HL-60 (cell line): ENCODE results near the gene SLC5A6.

Experiments used
- SPI1 ChIP-seq: IDR thresholded peaks from 2 replicates; pipeline ENCODE4 v1.6.1; 2012; ENCODE audit warnings: low read depth, mild to moderate bottlenecking, borderline replicate concordance
- TF ChIP-seq, protein P1 (sequence below): IDR thresholded peaks from one replicate; pipeline ENCODE4 v1.5.1; 2011; ENCODE audit warnings: low read length, control low read depth, inconsistent platforms; ENCODE audit not compliant: insufficient read depth
- TF ChIP-seq, protein P2 (sequence below): IDR thresholded peaks from 2 replicates; pipeline ENCODE4 v1.6.1; 2012; ENCODE audit warnings: low read depth; ENCODE audit not compliant: insufficient replicate concordance

DNA sequence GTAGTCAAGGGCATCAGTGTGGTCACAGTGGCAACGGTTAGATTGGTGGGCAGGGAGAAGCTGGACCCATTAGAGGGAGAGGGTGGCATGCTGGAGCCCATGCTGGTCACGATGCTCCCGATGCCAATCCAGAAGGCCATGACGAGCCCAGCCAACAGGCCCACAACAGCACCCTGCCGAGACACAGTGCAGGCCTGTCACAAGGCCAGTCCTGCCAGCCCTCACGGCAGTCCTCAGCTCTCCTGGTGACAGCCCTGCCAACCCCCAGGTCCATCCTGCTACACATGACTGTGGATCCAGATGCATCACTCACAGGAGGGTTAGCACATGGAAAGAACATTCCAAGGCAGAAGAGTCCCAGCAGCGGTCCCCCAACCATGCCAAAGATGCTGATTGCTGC lies 10.4 kb downstream of the SLC5A6 start:
- TF ChIP-seq, protein P1, sequence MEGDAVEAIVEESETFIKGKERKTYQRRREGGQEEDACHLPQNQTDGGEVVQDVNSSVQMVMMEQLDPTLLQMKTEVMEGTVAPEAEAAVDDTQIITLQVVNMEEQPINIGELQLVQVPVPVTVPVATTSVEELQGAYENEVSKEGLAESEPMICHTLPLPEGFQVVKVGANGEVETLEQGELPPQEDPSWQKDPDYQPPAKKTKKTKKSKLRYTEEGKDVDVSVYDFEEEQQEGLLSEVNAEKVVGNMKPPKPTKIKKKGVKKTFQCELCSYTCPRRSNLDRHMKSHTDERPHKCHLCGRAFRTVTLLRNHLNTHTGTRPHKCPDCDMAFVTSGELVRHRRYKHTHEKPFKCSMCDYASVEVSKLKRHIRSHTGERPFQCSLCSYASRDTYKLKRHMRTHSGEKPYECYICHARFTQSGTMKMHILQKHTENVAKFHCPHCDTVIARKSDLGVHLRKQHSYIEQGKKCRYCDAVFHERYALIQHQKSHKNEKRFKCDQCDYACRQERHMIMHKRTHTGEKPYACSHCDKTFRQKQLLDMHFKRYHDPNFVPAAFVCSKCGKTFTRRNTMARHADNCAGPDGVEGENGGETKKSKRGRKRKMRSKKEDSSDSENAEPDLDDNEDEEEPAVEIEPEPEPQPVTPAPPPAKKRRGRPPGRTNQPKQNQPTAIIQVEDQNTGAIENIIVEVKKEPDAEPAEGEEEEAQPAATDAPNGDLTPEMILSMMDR = no peak
- TF ChIP-seq, protein P2, sequence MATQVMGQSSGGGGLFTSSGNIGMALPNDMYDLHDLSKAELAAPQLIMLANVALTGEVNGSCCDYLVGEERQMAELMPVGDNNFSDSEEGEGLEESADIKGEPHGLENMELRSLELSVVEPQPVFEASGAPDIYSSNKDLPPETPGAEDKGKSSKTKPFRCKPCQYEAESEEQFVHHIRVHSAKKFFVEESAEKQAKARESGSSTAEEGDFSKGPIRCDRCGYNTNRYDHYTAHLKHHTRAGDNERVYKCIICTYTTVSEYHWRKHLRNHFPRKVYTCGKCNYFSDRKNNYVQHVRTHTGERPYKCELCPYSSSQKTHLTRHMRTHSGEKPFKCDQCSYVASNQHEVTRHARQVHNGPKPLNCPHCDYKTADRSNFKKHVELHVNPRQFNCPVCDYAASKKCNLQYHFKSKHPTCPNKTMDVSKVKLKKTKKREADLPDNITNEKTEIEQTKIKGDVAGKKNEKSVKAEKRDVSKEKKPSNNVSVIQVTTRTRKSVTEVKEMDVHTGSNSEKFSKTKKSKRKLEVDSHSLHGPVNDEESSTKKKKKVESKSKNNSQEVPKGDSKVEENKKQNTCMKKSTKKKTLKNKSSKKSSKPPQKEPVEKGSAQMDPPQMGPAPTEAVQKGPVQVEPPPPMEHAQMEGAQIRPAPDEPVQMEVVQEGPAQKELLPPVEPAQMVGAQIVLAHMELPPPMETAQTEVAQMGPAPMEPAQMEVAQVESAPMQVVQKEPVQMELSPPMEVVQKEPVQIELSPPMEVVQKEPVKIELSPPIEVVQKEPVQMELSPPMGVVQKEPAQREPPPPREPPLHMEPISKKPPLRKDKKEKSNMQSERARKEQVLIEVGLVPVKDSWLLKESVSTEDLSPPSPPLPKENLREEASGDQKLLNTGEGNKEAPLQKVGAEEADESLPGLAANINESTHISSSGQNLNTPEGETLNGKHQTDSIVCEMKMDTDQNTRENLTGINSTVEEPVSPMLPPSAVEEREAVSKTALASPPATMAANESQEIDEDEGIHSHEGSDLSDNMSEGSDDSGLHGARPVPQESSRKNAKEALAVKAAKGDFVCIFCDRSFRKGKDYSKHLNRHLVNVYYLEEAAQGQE = no peak
- TF ChIP-seq SPI1 = no peak
